WERI-Rb-1 (cell line): ENCODE measurements around the gene DDB1.

Source experiments
- DNase-seq: peaks from one replicate; pipeline ENCODE4 v3.0.0-alpha.2; 2020
- H3K27ac ChIP-seq: fragments of 250-450 bp; sonication (Bioruptor Pico); 2 replicates; pipeline ENCODE4 v1.5.1; 2020; ENCODE audit warnings: mild to moderate bottlenecking, moderate library complexity
- H3K27me3 ChIP-seq: fragments of 250-450 bp; sonication (Bioruptor Pico); 2 replicates; pipeline ENCODE4 v1.5.1; 2021; ENCODE audit warnings: mild to moderate bottlenecking, low read depth, moderate library complexity; ENCODE audit not compliant: insufficient read depth, severe bottlenecking
- H3K36me3 ChIP-seq: fragments of 250-450 bp; sonication (Bioruptor Pico); 2 replicates; pipeline ENCODE4 v1.5.1; 2020; ENCODE audit warnings: mild to moderate bottlenecking, moderate library complexity
- H3K4me3 ChIP-seq: 2 replicates; pipeline ENCODE4 v1.5.1; 2011; ENCODE audit warnings: low read depth, mild to moderate bottlenecking, control low read depth, low read length
- H3K9me3 ChIP-seq: fragments of 250-450 bp; sonication (Bioruptor Pico); 2 replicates; pipeline ENCODE4 v1.5.1; 2021; ENCODE audit warnings: mild to moderate bottlenecking, moderate library complexity; ENCODE audit not compliant: severe bottlenecking
- TF ChIP-seq, protein P1 (sequence below): IDR thresholded peaks from 2 replicates; pipeline ENCODE4 v1.5.1; 2011; ENCODE audit warnings: low read depth, mild to moderate bottlenecking, control low read depth, inconsistent platforms, low read length

DDB1 gene

DNA sequence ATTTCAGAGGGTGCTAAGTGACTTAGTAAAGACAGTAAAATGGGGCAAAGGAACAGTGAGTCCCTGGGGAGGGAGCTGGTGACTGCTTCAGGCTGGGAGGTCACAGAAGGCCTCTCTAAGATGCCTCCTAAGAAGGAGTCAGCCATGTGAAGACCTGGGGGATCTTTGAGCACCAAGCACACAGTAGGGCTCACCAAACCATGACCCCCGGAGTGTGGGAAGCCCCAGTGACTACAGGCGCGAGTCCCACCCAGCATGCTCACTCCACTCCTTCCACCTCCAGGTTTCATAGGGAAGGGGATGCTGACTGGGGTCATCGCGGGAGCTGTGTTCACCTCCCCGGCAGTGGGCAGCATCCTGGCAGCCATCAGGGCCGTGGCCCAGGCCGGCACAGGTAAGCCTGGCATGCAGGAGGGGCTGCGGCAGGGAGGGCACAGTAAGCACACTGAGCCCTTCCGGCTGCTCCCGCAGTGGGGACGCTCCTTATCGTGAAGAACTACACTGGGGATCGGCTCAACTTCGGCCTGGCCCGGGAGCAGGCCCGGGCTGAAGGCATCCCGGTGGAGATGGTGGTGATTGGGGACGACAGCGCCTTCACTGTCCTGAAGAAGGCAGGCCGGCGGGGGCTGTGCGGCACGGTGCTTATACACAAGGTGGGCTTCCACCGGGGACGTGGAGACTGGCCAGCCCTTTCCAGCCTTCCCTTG is 6.0 kb upstream of the DDB1 start:
- Histone ChIP-seq H3K9me3 (no peaks in the 10 kb centered on the region), H3K27me3 (no peaks in the 10 kb centered on the region), H3K36me3 (no peaks in the 10 kb centered on the region), H3K27ac (no peak overlapping the region), H3K4me3 (no peak overlapping the region)
- TF ChIP-seq, protein P1, sequence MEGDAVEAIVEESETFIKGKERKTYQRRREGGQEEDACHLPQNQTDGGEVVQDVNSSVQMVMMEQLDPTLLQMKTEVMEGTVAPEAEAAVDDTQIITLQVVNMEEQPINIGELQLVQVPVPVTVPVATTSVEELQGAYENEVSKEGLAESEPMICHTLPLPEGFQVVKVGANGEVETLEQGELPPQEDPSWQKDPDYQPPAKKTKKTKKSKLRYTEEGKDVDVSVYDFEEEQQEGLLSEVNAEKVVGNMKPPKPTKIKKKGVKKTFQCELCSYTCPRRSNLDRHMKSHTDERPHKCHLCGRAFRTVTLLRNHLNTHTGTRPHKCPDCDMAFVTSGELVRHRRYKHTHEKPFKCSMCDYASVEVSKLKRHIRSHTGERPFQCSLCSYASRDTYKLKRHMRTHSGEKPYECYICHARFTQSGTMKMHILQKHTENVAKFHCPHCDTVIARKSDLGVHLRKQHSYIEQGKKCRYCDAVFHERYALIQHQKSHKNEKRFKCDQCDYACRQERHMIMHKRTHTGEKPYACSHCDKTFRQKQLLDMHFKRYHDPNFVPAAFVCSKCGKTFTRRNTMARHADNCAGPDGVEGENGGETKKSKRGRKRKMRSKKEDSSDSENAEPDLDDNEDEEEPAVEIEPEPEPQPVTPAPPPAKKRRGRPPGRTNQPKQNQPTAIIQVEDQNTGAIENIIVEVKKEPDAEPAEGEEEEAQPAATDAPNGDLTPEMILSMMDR: no peak
- no peak for DNase-seq

DNA sequence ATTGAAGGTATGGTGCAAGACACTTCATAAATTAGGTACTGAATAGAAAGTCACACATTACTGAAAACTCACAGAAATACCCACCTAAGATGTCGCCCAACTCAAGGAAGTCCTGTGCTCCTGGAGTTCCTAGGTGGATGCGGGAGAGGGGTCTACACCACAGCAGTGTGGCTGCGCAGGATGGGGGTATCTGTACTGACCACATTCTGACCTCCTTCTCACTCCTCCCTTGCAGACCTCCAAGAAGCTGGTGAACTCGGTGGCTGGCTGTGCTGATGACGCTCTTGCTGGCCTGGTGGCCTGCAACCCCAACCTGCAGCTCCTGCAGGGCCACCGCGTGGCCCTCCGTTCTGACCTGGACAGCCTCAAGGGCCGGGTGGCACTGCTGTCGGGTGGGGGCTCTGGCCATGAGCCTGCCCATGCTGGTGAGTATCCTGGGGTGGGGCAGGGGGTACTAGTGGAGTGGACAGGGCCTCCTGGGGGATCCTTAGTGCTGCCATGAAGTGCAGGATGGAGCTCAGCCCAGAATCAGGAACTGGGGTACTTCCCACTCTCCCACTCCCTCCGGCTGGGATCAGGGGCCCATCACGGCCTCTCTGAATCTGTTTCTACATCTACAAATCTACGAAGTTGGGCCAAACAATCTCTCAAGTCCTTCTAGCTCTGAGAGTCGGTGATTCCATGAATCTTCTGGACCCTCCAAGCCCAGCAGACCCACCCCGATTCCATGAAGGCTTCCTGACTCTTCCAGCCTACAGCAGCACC is 5.0 kb upstream of the DDB1 start:
- TF ChIP-seq, protein P1: no peak
- Histone ChIP-seq H3K27me3 (no peaks in the 10 kb centered on the region), H3K4me3 (no peak overlapping the region), H3K36me3 (no peaks in the 10 kb centered on the region), H3K27ac (no peak overlapping the region), H3K9me3 (no peaks in the 10 kb centered on the region)
- DNase-seq: no peak

DNA sequence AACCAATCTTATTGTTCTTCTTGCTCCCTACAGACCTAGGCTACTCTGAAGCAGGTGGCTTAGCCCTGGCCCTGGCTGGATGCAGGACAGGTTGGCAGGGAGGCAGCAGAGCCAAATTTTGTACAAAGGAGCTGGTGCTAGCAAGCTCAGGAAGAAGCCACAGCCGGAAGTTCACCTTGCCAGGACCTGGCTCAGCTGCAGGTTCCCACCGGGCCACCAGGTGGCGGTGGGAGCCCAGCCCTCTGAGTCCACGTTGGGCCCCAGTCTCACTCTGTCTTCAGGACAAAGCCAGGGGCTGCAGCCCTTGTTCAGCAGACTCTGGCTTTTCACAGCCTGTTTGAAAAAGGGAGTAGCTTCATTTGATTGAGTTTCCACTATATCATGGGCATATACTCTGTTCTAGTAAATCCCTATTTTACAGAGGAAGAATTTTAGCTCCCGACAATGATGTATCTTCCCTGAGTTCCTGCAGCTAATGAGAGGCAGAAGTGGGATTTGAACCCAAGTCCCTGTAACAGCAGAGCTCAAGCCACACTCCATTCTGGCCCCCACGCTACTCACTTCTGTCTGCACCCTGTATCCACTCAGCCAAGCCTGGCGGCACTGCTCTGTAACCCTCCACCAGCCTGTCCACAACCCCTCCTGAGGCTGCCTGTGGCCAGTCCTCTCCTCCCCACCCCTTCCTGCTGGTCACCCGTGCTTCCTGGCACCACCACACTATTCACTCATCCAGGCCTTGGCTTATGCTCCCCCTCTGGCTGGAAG is 3.4 kb upstream of the DDB1 start:
- H3K4me3 ChIP-seq: no peak overlapping the region
- TF ChIP-seq, protein P1: peak; percentile 98
- H3K27me3 ChIP-seq: no peaks in the 10 kb centered on the region
- H3K36me3 ChIP-seq: peaks cover 4% of the 10 kb centered on the region
- peak; percentile 84 for DNase-seq
- no peaks in the 10 kb centered on the region for H3K9me3 ChIP-seq
- peak overlapping the region; percentile 50 for H3K27ac ChIP-seq

DNA sequence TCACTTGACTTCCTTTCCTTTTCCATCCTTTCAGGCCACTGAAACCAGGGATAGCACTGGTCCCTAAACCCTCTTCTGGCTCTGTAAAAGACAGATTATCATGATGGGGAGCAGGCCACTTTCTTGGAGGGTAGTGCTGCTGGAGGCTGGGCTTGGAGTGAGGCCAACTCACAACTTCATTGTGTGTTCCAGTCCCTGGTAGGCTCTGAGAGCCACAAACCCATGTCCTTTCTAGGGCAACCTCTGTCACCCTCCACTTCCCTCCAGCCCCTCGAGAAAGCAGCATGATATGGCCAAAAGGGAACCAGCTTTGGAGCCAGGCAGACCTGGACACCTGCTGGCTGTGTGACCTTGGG is 2.4 kb upstream of the DDB1 start:
- peaks cover 14% of the 10 kb centered on the region for H3K36me3 ChIP-seq
- no peak overlapping the region for H3K27ac ChIP-seq
- TF ChIP-seq, protein P1: no peak
- no peak for DNase-seq
- no peaks in the 10 kb centered on the region for H3K27me3 ChIP-seq
- no peaks in the 10 kb centered on the region for H3K9me3 ChIP-seq
- no peak overlapping the region for H3K4me3 ChIP-seq

DNA sequence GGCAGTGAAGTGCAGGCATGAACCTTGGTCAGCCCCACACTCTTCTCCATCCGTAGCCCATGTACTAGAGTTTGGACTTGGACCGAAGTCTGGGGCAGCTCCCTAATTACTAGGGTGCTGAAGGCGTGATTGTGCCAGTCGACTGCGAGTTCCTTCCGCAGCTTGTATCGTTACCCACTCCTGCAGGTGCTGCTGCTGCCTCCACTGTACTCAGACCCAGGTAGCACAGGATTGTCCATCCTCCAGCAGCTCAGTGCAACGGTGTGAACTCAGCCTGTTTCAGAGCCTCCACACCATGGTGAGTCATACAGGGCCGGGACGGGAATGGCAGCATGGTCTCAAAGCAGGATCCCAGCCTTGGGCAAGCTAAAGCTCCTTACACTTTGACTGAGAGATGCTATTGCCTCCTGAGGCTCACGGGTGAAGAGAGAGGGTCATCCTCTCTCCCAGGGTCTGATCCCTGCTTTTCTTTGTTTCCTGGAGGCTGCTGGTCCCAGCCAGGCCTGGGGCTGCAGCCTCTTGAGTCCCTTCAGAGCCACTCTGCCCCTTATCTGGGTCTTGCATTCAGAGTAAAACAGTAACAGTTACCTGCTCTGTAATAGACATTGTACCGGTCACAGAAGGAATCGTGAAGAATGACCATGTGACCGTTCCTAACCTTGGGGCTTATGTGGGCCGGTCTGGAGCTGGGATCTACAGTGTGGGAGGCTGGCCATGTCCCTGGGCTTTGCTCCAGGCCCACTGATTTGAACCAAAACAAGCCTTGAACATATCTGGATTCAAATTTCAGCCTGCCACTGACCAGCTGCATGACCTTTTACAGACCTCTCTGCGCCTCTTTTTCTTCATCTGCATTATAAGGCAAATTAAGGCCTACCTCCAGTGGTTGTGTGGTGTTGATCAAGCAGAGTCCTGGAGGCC is 1.8 kb upstream of the DDB1 start:
- no peak for DNase-seq
- H3K36me3 ChIP-seq: peaks cover 21% of the 10 kb centered on the region
- H3K4me3 ChIP-seq: no peak overlapping the region
- no peaks in the 10 kb centered on the region for H3K9me3 ChIP-seq
- no peaks in the 10 kb centered on the region for H3K27me3 ChIP-seq
- TF ChIP-seq, protein P1: no peak
- H3K27ac ChIP-seq: no peak overlapping the region
